ENCODE measurements around the gene ADAMTSL1. TPM values are rescaled to one million over a fixed set of nuclear protein-coding genes. Genes with fewer than 3 reads are reported as not detected.

ADAMTSL1 gene
- total RNA-seq, 1 experiment from 2014 or later, result not detected

GRCh38 chr9:18550286-18550685 lies 76.3 kb downstream of the ADAMTSL1 start:
- Histone ChIP-seq H3K4me3 (replicated peaks in 1 of 2; ENCODE audit: low read depth in 1 of 2, low read length in 2 of 2) (no peak overlapping the region), H3K4me1 (ENCODE audit: control insufficient read depth in 1 of 2, insufficient read depth in 2 of 2, low read length in 2 of 2) (no peaks in the 10 kb centered on the region), H3K27me3 (ENCODE audit: insufficient read depth, low read length) (no peaks in the 10 kb centered on the region; the same call in 1 of the 2 replicates), H3K9ac (ENCODE audit: low read length) (no peak overlapping the region), H3K9me2 (ENCODE audit: insufficient read depth) (no peaks in the 10 kb centered on the region), H3K79me2 (ENCODE audit: insufficient read depth, low read length) (no peaks in the 10 kb centered on the region), H2AFZ (ENCODE audit: low read depth, low read length, poor library complexity, severe bottlenecking) (no peak overlapping the region), H3K9me3 (ENCODE audit: control insufficient read depth in 1 of 2, insufficient read depth in 1 of 2, low read depth in 1 of 2, low read length in 2 of 2) (no peaks in the 10 kb centered on the region), H3K36me3 (ENCODE audit: control insufficient read depth in 1 of 2, insufficient read depth in 2 of 2, low read length in 2 of 2) (no peaks in the 10 kb centered on the region), H3K4me2 (ENCODE audit: low read length) (no peak overlapping the region), H4K20me1 (ENCODE audit: insufficient read depth) (no peaks in the 10 kb centered on the region), H3K27ac (ENCODE audit: low read depth, low read length) (no peak overlapping the region)
- BruUV-seq (replicated peaks), result no TSS peak
- TF ChIP-seq CTCF (IDR thresholded peaks at IDR 0.05 in 2 of 3, conservative IDR thresholded peaks at IDR 0.05 in 1 of 3; ENCODE audit: borderline replicate concordance in 1 of 3, insufficient read depth in 1 of 3, low read depth in 2 of 3, low read length in 2 of 3), result no peak
- no peak for TF ChIP-seq EZH2phosphoT487 (IDR thresholded peaks at IDR 0.05; ENCODE audit: borderline replicate concordance)
- DNase-seq (ENCODE audit: low read depth, low spot score), result no peak
- ChIA-PET POLR2A (no interaction called here), RAD21 (ENCODE audit: low non-redundant PET in 1 of 2, low total read pairs in 2 of 2, uncharacterized antibody in 2 of 2, unreplicated experiment in 2 of 2) (no interaction called here), CTCF (no interaction called here)
- ATAC-seq, result no peak
- intact Hi-C loops (cut with micrococcal nuclease), result no loop called here

GRCh38 chr9:18554244-18554643 lies 80.3 kb downstream of the ADAMTSL1 start:
- Histone ChIP-seq H3K27me3 (ENCODE audit: insufficient read depth, low read length) (no peaks in the 10 kb centered on the region), H4K20me1 (ENCODE audit: insufficient read depth) (no peaks in the 10 kb centered on the region), H3K9me3 (ENCODE audit: control insufficient read depth in 1 of 2, insufficient read depth in 1 of 2, low read depth in 1 of 2, low read length in 2 of 2) (no peaks in the 10 kb centered on the region), H3K4me1 (ENCODE audit: control insufficient read depth in 1 of 2, insufficient read depth in 2 of 2, low read length in 2 of 2) (no peaks in the 10 kb centered on the region), H3K4me3 (replicated peaks in 1 of 2; ENCODE audit: low read depth in 1 of 2, low read length in 2 of 2) (no peak overlapping the region), H3K9me2 (ENCODE audit: insufficient read depth) (no peaks in the 10 kb centered on the region), H2AFZ (ENCODE audit: low read depth, low read length, poor library complexity, severe bottlenecking) (no peak overlapping the region), H3K9ac (ENCODE audit: low read length) (no peak overlapping the region), H3K36me3 (ENCODE audit: control insufficient read depth in 1 of 2, insufficient read depth in 2 of 2, low read length in 2 of 2) (no peaks in the 10 kb centered on the region), H3K4me2 (ENCODE audit: low read length) (no peak overlapping the region), H3K79me2 (ENCODE audit: insufficient read depth, low read length) (no peaks in the 10 kb centered on the region), H3K27ac (ENCODE audit: low read depth, low read length) (no peak overlapping the region)
- no TSS peak for BruUV-seq (replicated peaks)
- no peak for DNase-seq (ENCODE audit: low read depth, low spot score)
- CTCF ChIA-PET, result no interaction called here
- RAD21 ChIA-PET (ENCODE audit: low non-redundant PET in 1 of 2, low total read pairs in 2 of 2, uncharacterized antibody in 2 of 2, unreplicated experiment in 2 of 2), result no interaction called here
- ATAC-seq, result no peak
- POLR2A ChIA-PET, result no interaction called here
- TF ChIP-seq CBX3 (IDR thresholded peaks at IDR 0.05; ENCODE audit: low read depth), result no peak
- no peak for TF ChIP-seq SRF (IDR thresholded peaks at IDR 0.05; ENCODE audit: low read depth)
- no peak for TF ChIP-seq EZH2 (IDR thresholded peaks at IDR 0.05)
- no peak for TF ChIP-seq TCF7L2 (IDR thresholded peaks at IDR 0.05; ENCODE audit: borderline replicate concordance, extremely low read depth, insufficient read depth, insufficient read length)
- no peak for TF ChIP-seq FOSL1 (IDR thresholded peaks at IDR 0.05; ENCODE audit: low read depth)
- TF ChIP-seq SP1 (IDR thresholded peaks at IDR 0.05; ENCODE audit: low read depth), result no peak
- TF ChIP-seq EGR1 (IDR thresholded peaks at IDR 0.05; ENCODE audit: low read depth), result no peak
- TF ChIP-seq ZFX (IDR thresholded peaks at IDR 0.05), result no peak
- TF ChIP-seq POLR2A (IDR thresholded peaks at IDR 0.05; ENCODE audit: borderline replicate concordance, extremely low read depth, insufficient read depth, insufficient read length), result no peak
- TF ChIP-seq POLR2AphosphoS5 (IDR thresholded peaks at IDR 0.05; ENCODE audit: low read depth, low read length), result no peak
- no peak for TF ChIP-seq JUND (IDR thresholded peaks at IDR 0.05)
- no peak for TF ChIP-seq ZNF274 (IDR thresholded peaks at IDR 0.05; ENCODE audit: low read depth, low read length)
- TF ChIP-seq SIN3A (IDR thresholded peaks at IDR 0.05; ENCODE audit: low read depth), result no peak
- intact Hi-C loops (cut with micrococcal nuclease), result no loop called here
